Sigmoid colon (tissue), 7 donors: ENCODE measurements around the gene CDC42EP2. TPM values are rescaled to one million over a fixed set of nuclear protein-coding genes. Genes with fewer than 3 reads are reported as not detected.
"Not testable (repeated sequence)": the region's sequence is repeated elsewhere in the genome, so short reads cannot be mapped to it uniquely, and the experiment has no call there.

Experiments
- DNase-seq: peaks from one replicate; pipeline ENCODE4 v3.0.0-alpha.2; 2019
- H3K27ac ChIP-seq, 4 donors: fragments of 200-600 bp; sonication (generic); one replicate each; pipeline ENCODE4 v1.5.1; 2016 to 2019; ENCODE audit warnings: mild to moderate bottlenecking in 1 of 4
- H3K27me3 ChIP-seq, 3 donors: fragments of 200-600 bp; sonication (generic); one replicate each; pipeline ENCODE4 v1.5.1; 2019; ENCODE audit warnings: mild to moderate bottlenecking in 1 of 3
- H3K36me3 ChIP-seq, 4 donors: fragments of 200-600 bp; sonication (generic); one replicate each; pipeline ENCODE4 v1.5.1; 2016 to 2019
- H3K4me1 ChIP-seq, 4 donors: fragments of 200-600 bp; sonication (generic); one replicate each; pipeline ENCODE4 v1.5.1; 2017 to 2019
- H3K4me3 ChIP-seq, 4 donors: fragments of 200-600 bp; sonication (generic); one replicate each; pipeline ENCODE4 v1.5.1; 2017 to 2019; ENCODE audit warnings: mild to moderate bottlenecking in 2 of 4, moderate library complexity in 1 of 4
- H3K9me3 ChIP-seq, 4 donors: fragments of 200-600 bp in 3 of 4; sonication (generic) in 3 of 4; one replicate each; pipeline versions ENCODE4 v1.5.1 to v1.6.1; 2013 to 2019
- CTCF ChIP-seq, 4 experiments: fragments of 450-650 bp in 3 of 4; fragments of 200-600 bp in 1 of 4; IDR thresholded peaks; one replicate each; pipeline ENCODE4 v1.5.1; 2016 to 2019; ENCODE audit warnings: antibody characterized with exemption in 4 of 4, mild to moderate bottlenecking in 3 of 4, moderate library complexity in 2 of 4
- EP300 ChIP-seq, 4 donors: sonication (generic); formaldehyde crosslinking; IDR thresholded peaks; one replicate each; pipeline ENCODE4 v1.6.1; 2017; ENCODE audit warnings: antibody characterized with exemption in 4 of 4
- POLR2A ChIP-seq, 2 donors: fragments of 450-650 bp; IDR thresholded peaks; one replicate each; pipeline ENCODE4 v1.6.1; 2016; ENCODE audit warnings: antibody characterized with exemption in 2 of 2, mild to moderate bottlenecking in 2 of 2, moderate library complexity in 2 of 2
- POLR2AphosphoS5 ChIP-seq, 4 donors: sonication (generic); formaldehyde crosslinking; IDR thresholded peaks; one replicate each; pipeline ENCODE4 v1.6.1; 2017; ENCODE audit warnings: antibody characterized with exemption in 4 of 4
- WGBS, 2 donors: extraction: QIAGEN DNeasy Blood & Tissue Kit; methylation state at CpG; one replicate each; pipeline ENCODE4 v1.1.7; 2013; 5-methylcytosine and 5-hydroxymethylcytosine counted together
- intact Hi-C: fragments of 100-400 bp; cut with DNase I; formaldehyde crosslinking; loops from one replicate; pipeline ENCODE4 v1.15.1; 2023
- polyA plus RNA-seq, 3 donors: library from polyadenylated mRNA; stranded (reverse); fragments of 200-250 nt; gene quantifications; one replicate each; pipeline ENCODE4 v1.2.3, GENCODE V29; 2013
- total RNA-seq, 4 donors: library from RNA; depleted of rRNA; stranded (reverse); fragments of >200 nt; gene quantifications; one replicate each; pipeline ENCODE4 v1.1.0, GENCODE V29; 2016
- donor health status: healthy with polysubstance abuse.
- donor health status: Bipolar disorder and iron deficiency.
- donor health status: healthy.

CDC42EP2 gene
- total and polyA plus RNA-seq, 7 donors: 8.8 to 29.1 (median 14.4) TPM

- peaks cover 1 to 7% (median 3%) of the 10 kb centered on the region in 4 donors for H3K36me3 ChIP-seq
Measured at GRCh38 chr11:65327021-65327420, 12.4 kb downstream of the CDC42EP2 start.

GRCh38 chr11:65329478-65329877 lies 14.8 kb downstream of the CDC42EP2 start:
- intact Hi-C loops: no loop called here
- peak overlapping the region in 1 of 4 donors; percentile 2 for H3K27ac ChIP-seq

More at GRCh38 chr11:65327021-65327420, 12.4 kb downstream of the CDC42EP2 start:
- no peak for DNase-seq
- Histone ChIP-seq H3K4me3 (no peak overlapping the region), H3K9me3 (no peaks in the 10 kb centered on the region), H3K4me1 (peaks cover 0 to 15% (median 8%) of the 10 kb centered on the region in 4 donors), H3K27ac (no peak overlapping the region), H3K27me3 (no peaks in the 10 kb centered on the region)
- WGBS, 2 donors: 34 to 75% methylated on average over 8 of the region's 8 CpGs
- TF ChIP-seq POLR2AphosphoS5 (IDR thresholded peaks at IDR 0.05) (peak in 1 of 4 donors; percentile 12), EP300 (IDR thresholded peaks at IDR 0.05) (no peak), POLR2A (IDR thresholded peaks at IDR 0.05) (no peak)
- intact Hi-C loops: no loop called here

GRCh38 chr11:65329944-65330403 lies 15.3 kb downstream of the CDC42EP2 start:
- 7 to 11% methylated on average over 13 of the region's 13 CpGs for WGBS, 2 donors
- Histone ChIP-seq H3K36me3 (no peaks in the 10 kb centered on the region), H3K4me3 (no peak overlapping the region), H3K27me3 (no peaks in the 10 kb centered on the region), H3K4me1 (peaks cover 0 to 18% (median 10%) of the 10 kb centered on the region in 4 donors), H3K27ac (peak overlapping the region in 1 of 4 donors; percentile 2), H3K9me3 (no peaks in the 10 kb centered on the region)
- DNase-seq: peak; percentile 95
- intact Hi-C loops: loop anchor here (1.0 to 2.0 kb wide), 2 partner anchors 55 to 103 kb away; no protein-coding TSS in a partner anchor
- TF ChIP-seq POLR2A (IDR thresholded peaks at IDR 0.05) (no peak), EP300 (IDR thresholded peaks at IDR 0.05) (no peak), POLR2AphosphoS5 (IDR thresholded peaks at IDR 0.05) (peak in 1 of 4 donors; percentile 35), CTCF (IDR thresholded peaks at IDR 0.05) (peak; percentile 65 to 87 (median 76))

More at GRCh38 chr11:65329478-65329877, 14.8 kb downstream of the CDC42EP2 start:
- H3K9me3 ChIP-seq: no peaks in the 10 kb centered on the region
- WGBS, 2 donors: 49 to 59% methylated on average over 2 of the region's 2 CpGs
- H3K4me1 ChIP-seq: peaks cover 0 to 13% (median 5%) of the 10 kb centered on the region in 4 donors
- no peaks in the 10 kb centered on the region for H3K27me3 ChIP-seq
- no peaks in the 10 kb centered on the region for H3K36me3 ChIP-seq
- DNase-seq: no peak
- no peak for TF ChIP-seq EP300 (IDR thresholded peaks at IDR 0.05)
- no peak for TF ChIP-seq CTCF (IDR thresholded peaks at IDR 0.05)
- TF ChIP-seq POLR2AphosphoS5 (IDR thresholded peaks at IDR 0.05): no peak
- no peak for TF ChIP-seq POLR2A (IDR thresholded peaks at IDR 0.05)
- H3K4me3 ChIP-seq: no peak overlapping the region

GRCh38 chr11:65330544-65330943 lies 15.9 kb downstream of the CDC42EP2 start:
- H3K36me3 ChIP-seq: no peaks in the 10 kb centered on the region
- H3K4me3 ChIP-seq: no peak overlapping the region
- intact Hi-C loops: loop anchor here (1.0 to 2.0 kb wide), 2 partner anchors 55 to 104 kb away; no protein-coding TSS in a partner anchor
- 62 to 79% methylated on average over 7 of the region's 7 CpGs for WGBS, 2 donors
- H3K4me1 ChIP-seq: peaks cover 0 to 23% (median 15%) of the 10 kb centered on the region in 4 donors
- TF ChIP-seq POLR2AphosphoS5 (IDR thresholded peaks at IDR 0.05): no peak
- H3K27me3 ChIP-seq: no peaks in the 10 kb centered on the region
- DNase-seq: no peak
- H3K27ac ChIP-seq: no peak overlapping the region
- H3K9me3 ChIP-seq: no peaks in the 10 kb centered on the region

- H3K9me3 ChIP-seq, H3K36me3 ChIP-seq, H3K27me3 ChIP-seq, intact Hi-C loops, H3K4me3 ChIP-seq, DNase-seq, H3K27ac ChIP-seq: not testable (repeated sequence)
- WGBS, 2 donors: 91 to 97% methylated on average over 9 of the region's 9 CpGs
- peaks cover 0 to 27% (median 25%) of the 10 kb centered on the region in 4 donors for H3K4me1 ChIP-seq
Measured at GRCh38 chr11:65332591-65332990, 17.9 kb downstream of the CDC42EP2 start.

- intact Hi-C loops: no loop called here
- no peak for DNase-seq
- 28 to 41% methylated on average over 5 of the region's 5 CpGs for WGBS, 2 donors
- peak overlapping the region; percentile 86 to 94 (median 91) for H3K27ac ChIP-seq
- peaks cover 0 to 46% (median 29%) of the 10 kb centered on the region in 4 donors for H3K4me1 ChIP-seq
- no peaks in the 10 kb centered on the region for H3K9me3 ChIP-seq
- peaks cover 0 to 13% (median 0%) of the 10 kb centered on the region in 4 donors for H3K36me3 ChIP-seq
- TF ChIP-seq CTCF (IDR thresholded peaks at IDR 0.05) (no peak), POLR2AphosphoS5 (IDR thresholded peaks at IDR 0.05) (no peak), POLR2A (IDR thresholded peaks at IDR 0.05) (no peak), EP300 (IDR thresholded peaks at IDR 0.05) (no peak)
- no peaks in the 10 kb centered on the region for H3K27me3 ChIP-seq
- peak overlapping the region; percentile 64 to 82 (median 79) for H3K4me3 ChIP-seq
Measured at GRCh38 chr11:65334696-65335295, 20.1 kb downstream of the CDC42EP2 start.
